Body of pancreas (tissue), 4 donors: ENCODE data around the gene CSF1R. TPM values are rescaled to one million over a fixed set of nuclear protein-coding genes. Genes with fewer than 3 reads are reported as not detected.

Experiments used
- ATAC-seq: fragments of 150-250 bp; one replicate; pipeline ENCODE4 v1.9.1; 2016
- DNase-seq, 4 donors: peaks; one replicate each; pipeline ENCODE4 v3.0.0-alpha.2; 2019
- H3K27ac ChIP-seq, 4 donors: fragments of 200-600 bp; sonication (generic); 1 replicate in 3 of 4; 2 replicates in 1 of 4; pipeline versions ENCODE4 v1.5.1 to v1.6.1; 2016 to 2019; ENCODE audit warnings: mild to moderate bottlenecking in 1 of 4, mixed read lengths in 1 of 4, moderate library complexity in 1 of 4
- H3K27me3 ChIP-seq, 2 donors: fragments of 200-600 bp; sonication (generic); one replicate each; pipeline ENCODE4 v1.6.0; 2016; ENCODE audit warnings: mild to moderate bottlenecking in 1 of 2
- H3K36me3 ChIP-seq, 2 donors: fragments of 200-600 bp; sonication (generic); replicated peaks in 1 of 2; 2 replicates each; pipeline ENCODE4 v1.5.1; 2016; ENCODE audit warnings: low read depth in 2 of 2; ENCODE audit not compliant: insufficient read depth in 1 of 2
- H3K4me1 ChIP-seq: fragments of 200-600 bp; sonication (generic); one replicate; pipeline ENCODE4 v1.6.0; 2016
- H3K4me3 ChIP-seq, 2 donors: fragments of 200-600 bp; sonication (generic); 1 replicate in 1 of 2; 2 replicates in 1 of 2; pipeline ENCODE4 v1.5.1; 2016 to 2019
- H3K9me3 ChIP-seq, 3 donors: fragments of 200-600 bp; sonication (generic); 1 replicate in 2 of 3; 2 replicates in 1 of 3; pipeline ENCODE4 v1.5.1; 2016
- POLR2A ChIP-seq, 3 donors: fragments of 450-650 bp; IDR thresholded peaks; one replicate each; pipeline ENCODE4 v1.6.1; 2016; ENCODE audit warnings: antibody characterized with exemption in 3 of 3, mild to moderate bottlenecking in 2 of 3
- WGBS, 2 donors: methylation state at CpG; one replicate each; pipeline ENCODE4 v1.1.5; 2017; 5-methylcytosine and 5-hydroxymethylcytosine counted together
- intact Hi-C: fragments of 100-400 bp; cut with DNase I; formaldehyde crosslinking; loops from one replicate; pipeline ENCODE4 v1.15.1; 2023
- small RNA-seq: library from RNA; depleted of rRNA; stranded (forward); fragments of <200 nt; gene quantifications from one replicate; pipeline ENCODE3, GENCODE V24; 2016
- total RNA-seq, 2 donors: library from RNA; depleted of rRNA; stranded (reverse); fragments of >200 nt; gene quantifications; one replicate each; pipeline ENCODE4 v1.1.0, GENCODE V29; 2016
- TF ChIP-seq, protein P1 (sequence below), 7 experiments: fragments of 450-650 bp in 4 of 7; fragments of 200-600 bp in 3 of 7; sonication (generic) in 3 of 7; IDR thresholded peaks; one replicate each; pipeline ENCODE4 v1.5.1; 2016 to 2019; ENCODE audit warnings: antibody characterized with exemption in 7 of 7

Gene CSF1R
- total RNA-seq, 2 donors from 2014 or later: 5.3 to 13.5 TPM

DNA sequence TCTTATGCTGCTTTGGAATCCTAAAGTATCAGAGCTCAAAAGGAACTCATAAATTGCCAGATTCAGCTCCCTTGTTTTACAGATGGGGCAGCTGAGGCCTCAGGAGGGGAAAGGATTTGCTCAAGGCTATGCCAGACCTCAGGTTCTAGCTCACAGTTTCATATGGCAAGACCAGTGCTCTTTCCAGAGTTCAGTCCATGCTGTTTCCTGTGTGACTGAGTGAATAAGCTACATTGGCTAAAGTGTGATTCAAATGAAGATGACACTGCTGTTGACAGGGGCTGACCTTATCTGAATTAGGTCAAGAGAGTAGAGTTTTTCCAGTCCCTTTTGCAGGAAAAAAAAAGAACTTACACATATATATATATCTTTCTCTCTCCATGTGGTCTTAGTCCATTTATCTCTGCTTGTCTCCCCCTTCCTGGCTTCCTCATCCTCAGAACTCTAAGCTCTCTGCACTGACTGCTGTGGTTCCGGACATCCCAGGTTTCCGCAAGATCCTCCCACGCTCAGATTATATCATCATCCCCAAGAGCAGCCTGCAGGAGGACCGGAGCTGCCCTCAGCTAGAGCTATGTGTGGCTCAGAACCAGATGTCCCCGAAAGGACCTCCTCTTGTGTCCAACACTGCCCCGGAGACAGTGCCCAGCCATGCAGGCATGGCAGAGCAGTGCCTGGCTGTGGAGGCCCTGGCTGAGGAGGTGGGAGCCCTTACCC is 76.5 kb downstream of the CSF1R start:
- DNase-seq: no peak

DNA sequence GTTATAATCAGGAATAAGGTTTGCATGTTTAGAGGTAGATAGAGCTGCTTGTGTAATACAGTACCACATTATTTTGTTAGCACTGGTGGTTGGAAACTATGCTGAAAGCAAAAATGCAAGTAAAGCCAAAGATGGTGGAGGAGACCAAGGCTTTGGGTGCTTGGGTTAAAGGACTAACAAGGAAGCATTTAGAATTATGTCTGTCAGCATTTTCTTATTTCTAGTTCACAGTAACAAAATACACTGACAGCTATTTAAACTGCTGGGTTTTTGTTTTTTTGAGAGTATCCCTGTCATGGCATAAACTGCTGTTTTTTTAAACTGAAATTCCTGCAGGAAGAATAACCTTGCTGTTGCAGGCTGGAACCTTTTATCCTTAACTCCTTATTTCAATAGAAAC is 79.3 kb downstream of the CSF1R start:
- H3K27ac ChIP-seq: no peak overlapping the region
- peaks cover 0 to 17% of the 10 kb centered on the region in 2 donors for H3K36me3 ChIP-seq
- DNase-seq: no peak
- no peaks in the 10 kb centered on the region for H3K9me3 ChIP-seq
- H3K4me3 ChIP-seq: no peak overlapping the region
- ATAC-seq: no peak
- intact Hi-C loops: no loop called here
- H3K27me3 ChIP-seq: no peaks in the 10 kb centered on the region
- TF ChIP-seq, protein P1, sequence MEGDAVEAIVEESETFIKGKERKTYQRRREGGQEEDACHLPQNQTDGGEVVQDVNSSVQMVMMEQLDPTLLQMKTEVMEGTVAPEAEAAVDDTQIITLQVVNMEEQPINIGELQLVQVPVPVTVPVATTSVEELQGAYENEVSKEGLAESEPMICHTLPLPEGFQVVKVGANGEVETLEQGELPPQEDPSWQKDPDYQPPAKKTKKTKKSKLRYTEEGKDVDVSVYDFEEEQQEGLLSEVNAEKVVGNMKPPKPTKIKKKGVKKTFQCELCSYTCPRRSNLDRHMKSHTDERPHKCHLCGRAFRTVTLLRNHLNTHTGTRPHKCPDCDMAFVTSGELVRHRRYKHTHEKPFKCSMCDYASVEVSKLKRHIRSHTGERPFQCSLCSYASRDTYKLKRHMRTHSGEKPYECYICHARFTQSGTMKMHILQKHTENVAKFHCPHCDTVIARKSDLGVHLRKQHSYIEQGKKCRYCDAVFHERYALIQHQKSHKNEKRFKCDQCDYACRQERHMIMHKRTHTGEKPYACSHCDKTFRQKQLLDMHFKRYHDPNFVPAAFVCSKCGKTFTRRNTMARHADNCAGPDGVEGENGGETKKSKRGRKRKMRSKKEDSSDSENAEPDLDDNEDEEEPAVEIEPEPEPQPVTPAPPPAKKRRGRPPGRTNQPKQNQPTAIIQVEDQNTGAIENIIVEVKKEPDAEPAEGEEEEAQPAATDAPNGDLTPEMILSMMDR (IDR thresholded peaks at IDR 0.05): no peak
- TF ChIP-seq POLR2A (IDR thresholded peaks at IDR 0.05): no peak
- H3K4me1 ChIP-seq: peaks cover 12% of the 10 kb centered on the region

More for the DNA sequence above, 76.5 kb downstream of the CSF1R start:
- no peaks in the 10 kb centered on the region for H3K4me1 ChIP-seq
- TF ChIP-seq, protein P1 (IDR thresholded peaks at IDR 0.05): no peak
- TF ChIP-seq POLR2A (IDR thresholded peaks at IDR 0.05): no peak
- peaks cover 0 to 40% of the 10 kb centered on the region in 2 donors for H3K36me3 ChIP-seq
- H3K4me3 ChIP-seq: no peak overlapping the region
- no peaks in the 10 kb centered on the region for H3K9me3 ChIP-seq
- ATAC-seq: no peak
- intact Hi-C loops: no loop called here
- 84 to 95% methylated on average over 5 to 6 of the region's 6 CpGs for WGBS, 2 donors
- H3K27ac ChIP-seq: no peak overlapping the region
- H3K27me3 ChIP-seq: no peaks in the 10 kb centered on the region

DNA sequence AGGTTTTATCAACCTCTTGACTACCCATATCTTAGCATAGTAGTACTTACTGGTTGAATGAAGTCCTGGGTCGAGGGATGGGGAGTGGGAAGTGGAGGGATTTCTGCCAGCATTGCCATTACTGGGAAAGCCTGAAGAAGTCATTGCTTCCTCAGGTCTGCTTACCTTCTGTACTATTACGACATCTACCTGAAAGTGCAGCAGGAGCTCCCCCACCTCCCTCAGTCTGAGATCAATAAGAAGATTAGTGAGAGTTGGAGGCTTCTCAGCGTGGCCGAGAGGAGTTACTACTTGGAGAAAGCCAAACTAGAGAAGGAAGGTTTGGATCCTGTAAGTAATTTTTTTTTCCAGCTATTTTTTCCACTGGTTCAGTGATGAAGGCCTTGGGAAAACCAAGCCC is 80.0 kb downstream of the CSF1R start:
- no peaks in the 10 kb centered on the region for H3K9me3 ChIP-seq
- ATAC-seq (no peak), DNase-seq (no peak)
- no peak overlapping the region for H3K4me3 ChIP-seq
- peaks cover 0 to 16% of the 10 kb centered on the region in 2 donors for H3K36me3 ChIP-seq
- intact Hi-C loops: no loop called here
- TF ChIP-seq, protein P1 (IDR thresholded peaks at IDR 0.05): no peak
- no peak for TF ChIP-seq POLR2A (IDR thresholded peaks at IDR 0.05)
- H3K27me3 ChIP-seq: no peaks in the 10 kb centered on the region
- 90 to 93% methylated on average over 4 of the region's 4 CpGs for WGBS, 2 donors
- H3K4me1 ChIP-seq: peaks cover 19% of the 10 kb centered on the region
- no peak overlapping the region for H3K27ac ChIP-seq

Small RNAs within 50 kb of the gene (small RNA-seq; reads per million reads assigned to genes)
- not detected for gene RF00019

Other genes starting within 250 kb of the CSF1R start
- gene PDE6A, start 141.8 kb downstream of the CSF1R start, total RNA-seq: not detected
- gene SLC26A2, start 125.8 kb downstream of the CSF1R start, total RNA-seq: 1 to 10 TPM; 2.3 to 6.5 TPM
- gene TIGD6, start 85.9 kb downstream of the CSF1R start, total RNA-seq: 1 to 10 TPM; 2.1 to 3.0 TPM
- 10 to 100 TPM; 22.6 to 43.5 TPM for gene HMGXB3, start 85.8 kb downstream of the CSF1R start, total RNA-seq
- 10 to 100 TPM; 24.1 to 34.2 TPM for gene PDGFRB, start 69.3 kb upstream of the CSF1R start, total RNA-seq
- not detected for gene CDX1, start 80.2 kb upstream of the CSF1R start, total RNA-seq
- gene SLC6A7, start 103.5 kb upstream of the CSF1R start, total RNA-seq: not detected
- gene CAMK2A, start 203.2 kb upstream of the CSF1R start, total RNA-seq: under 1 TPM in 1 of 2 donors, not detected in 1; 0.26 TPM
- under 1 TPM in 1 of 2 donors, not detected in 1; 0.26 TPM for gene ARSI, start 216.4 kb upstream of the CSF1R start, total RNA-seq